Measurements from ENCODE around the gene MRPL28. TPM values are rescaled to one million over a fixed set of nuclear protein-coding genes. Genes with fewer than 3 reads are reported as not detected.
"Not testable (repeated sequence)": the region's sequence is repeated elsewhere in the genome, so short reads cannot be mapped to it uniquely, and the experiment has no call there.

MRPL28 gene
- total RNA-seq, 1 donor from 2014 or later, result 115 TPM

DNA sequence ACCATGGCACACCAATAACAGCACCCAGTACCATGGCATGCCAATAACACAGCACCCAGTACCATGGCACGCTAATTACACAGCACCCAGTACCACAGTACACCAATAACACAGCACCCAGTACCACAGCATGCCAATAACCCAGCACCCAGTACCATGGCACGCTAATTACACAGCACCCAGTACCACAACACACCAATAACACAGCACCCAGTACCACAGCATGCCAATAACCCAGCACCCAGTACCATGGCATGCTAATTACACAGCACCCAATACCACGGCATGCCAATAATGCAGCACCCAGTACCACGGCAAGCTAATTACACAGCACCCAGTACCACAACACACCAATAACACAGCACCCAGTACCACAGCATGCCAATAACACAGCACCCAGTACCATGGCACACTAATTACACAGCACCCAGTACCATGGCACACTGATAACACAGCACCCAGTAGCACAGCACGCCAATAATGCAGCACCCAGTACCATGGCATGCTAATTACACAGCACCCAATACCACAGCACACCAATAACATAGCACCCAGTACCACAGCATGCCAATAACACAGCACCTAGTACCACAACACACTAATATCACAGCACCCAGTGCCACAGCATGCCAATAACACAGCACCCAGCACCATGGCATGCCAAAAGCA lies 36.0 kb downstream of the MRPL28 start:
- H3K36me3 Mint-ChIP-seq (ENCODE audit: low read depth); DNase-seq (ENCODE audit: low spot score); H3K9me3 Mint-ChIP-seq; H3K27ac Mint-ChIP-seq; H3K4me3 Mint-ChIP-seq; intact Hi-C loops (cut with micrococcal nuclease); H3K27me3 Mint-ChIP-seq (ENCODE audit: insufficient read depth): not testable (repeated sequence)
- H3K4me1 Mint-ChIP-seq (ENCODE audit: low read depth), result peaks cover 18% of the 10 kb centered on the region

DNA sequence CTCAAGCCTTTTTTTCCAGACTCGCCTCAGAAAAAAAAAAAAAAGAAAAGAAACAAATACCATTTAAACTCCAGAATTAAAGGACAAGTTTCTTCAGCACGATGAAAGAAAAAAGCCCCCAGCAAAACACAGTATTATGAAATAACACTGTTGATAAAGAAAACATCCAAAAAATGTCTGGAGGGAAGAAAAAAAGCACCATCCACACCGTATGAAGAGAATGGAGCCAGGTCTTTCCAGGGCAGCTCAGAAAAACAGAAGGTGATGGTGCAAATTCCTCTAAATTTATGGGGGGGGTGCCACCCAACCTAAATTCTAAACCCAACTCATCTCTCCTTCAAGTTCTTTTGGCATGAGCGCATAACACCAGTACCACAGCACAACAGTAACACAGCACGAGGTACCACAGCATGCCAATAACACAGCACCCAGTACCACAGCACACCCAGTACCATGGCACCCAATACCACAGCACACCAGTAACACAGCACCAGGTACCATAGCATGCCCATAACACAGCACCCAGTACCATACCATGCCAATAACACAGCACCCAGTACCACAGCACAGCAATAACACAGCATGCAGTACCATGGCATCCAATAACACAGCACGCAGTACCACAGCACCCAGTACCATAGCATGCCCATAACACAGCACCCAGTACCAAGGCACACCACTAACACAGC lies 36.8 kb downstream of the MRPL28 start:
- Mint-ChIP-seq H3K27ac (no peak overlapping the region), H3K27me3 (ENCODE audit: insufficient read depth) (no peaks in the 10 kb centered on the region), H3K4me3 (no peak overlapping the region), H3K4me1 (ENCODE audit: low read depth) (peaks cover 18% of the 10 kb centered on the region), H3K9me3 (no peaks in the 10 kb centered on the region), H3K36me3 (ENCODE audit: low read depth) (no peaks in the 10 kb centered on the region)
- intact Hi-C loops (cut with micrococcal nuclease), result no loop called here
- DNase-seq (ENCODE audit: low spot score), result no peak

DNA sequence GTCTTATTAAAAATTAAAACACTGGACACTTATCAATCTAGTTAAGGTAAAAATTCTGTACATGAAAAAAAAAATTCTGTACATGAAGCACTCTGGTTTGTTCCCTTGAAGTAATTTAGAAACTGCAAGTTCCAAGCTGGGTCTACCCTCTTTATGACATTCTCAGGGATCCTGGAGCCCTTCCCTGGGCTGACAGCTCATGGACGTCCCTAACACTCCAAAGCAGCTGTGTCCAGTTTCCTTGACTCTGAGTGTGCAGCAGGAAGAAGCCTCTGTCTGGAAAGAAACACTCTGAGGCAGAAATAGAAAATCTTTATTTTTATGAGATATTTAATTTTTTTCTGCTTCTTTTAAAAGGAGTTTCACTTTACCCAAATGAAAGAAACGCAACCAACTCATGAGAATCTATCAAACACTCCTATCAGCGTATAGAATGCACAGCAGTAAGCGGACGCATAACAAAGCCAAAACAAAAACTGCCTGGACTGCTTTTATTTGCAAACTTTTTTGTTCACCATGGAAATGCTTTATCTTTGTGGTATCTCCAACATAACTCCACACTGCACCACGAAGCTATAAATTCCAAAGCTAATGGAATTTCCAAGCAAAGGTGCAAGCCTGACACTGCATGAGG lies 39.0 kb downstream of the MRPL28 start:
- DNase-seq (ENCODE audit: low spot score); H3K36me3 Mint-ChIP-seq (ENCODE audit: low read depth); H3K27ac Mint-ChIP-seq; H3K27me3 Mint-ChIP-seq (ENCODE audit: insufficient read depth); intact Hi-C loops (cut with micrococcal nuclease); H3K9me3 Mint-ChIP-seq; H3K4me3 Mint-ChIP-seq: not testable (repeated sequence)
- peaks cover 25% of the 10 kb centered on the region for H3K4me1 Mint-ChIP-seq (ENCODE audit: low read depth)

DNA sequence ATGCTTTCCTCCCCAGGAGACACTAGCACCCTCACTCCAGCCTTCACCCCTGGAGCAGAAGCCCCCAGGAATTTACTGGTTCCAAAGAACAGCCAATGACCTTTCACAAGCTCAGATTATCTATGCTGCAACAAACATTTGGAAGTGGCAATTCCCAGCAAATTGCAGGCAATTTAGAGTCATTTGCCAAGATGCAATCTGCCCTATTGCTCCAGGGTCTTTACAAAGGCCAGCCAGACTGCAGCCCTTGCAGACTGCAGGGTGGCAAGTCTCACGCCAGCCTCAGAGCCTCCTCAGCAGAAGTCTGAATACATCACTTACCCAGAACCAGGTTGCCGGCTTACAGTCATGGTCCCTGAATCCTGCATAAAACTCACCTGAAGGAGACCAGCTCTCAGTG lies 39.6 kb downstream of the MRPL28 start:
- Mint-ChIP-seq H3K4me3 (no peak overlapping the region), H3K4me1 (ENCODE audit: low read depth) (peaks cover 26% of the 10 kb centered on the region), H3K36me3 (ENCODE audit: low read depth) (no peaks in the 10 kb centered on the region), H3K27ac (no peak overlapping the region), H3K9me3 (no peaks in the 10 kb centered on the region), H3K27me3 (ENCODE audit: insufficient read depth) (no peaks in the 10 kb centered on the region)
- DNase-seq (ENCODE audit: low spot score), result no peak
- intact Hi-C loops (cut with micrococcal nuclease), result no loop called here

DNA sequence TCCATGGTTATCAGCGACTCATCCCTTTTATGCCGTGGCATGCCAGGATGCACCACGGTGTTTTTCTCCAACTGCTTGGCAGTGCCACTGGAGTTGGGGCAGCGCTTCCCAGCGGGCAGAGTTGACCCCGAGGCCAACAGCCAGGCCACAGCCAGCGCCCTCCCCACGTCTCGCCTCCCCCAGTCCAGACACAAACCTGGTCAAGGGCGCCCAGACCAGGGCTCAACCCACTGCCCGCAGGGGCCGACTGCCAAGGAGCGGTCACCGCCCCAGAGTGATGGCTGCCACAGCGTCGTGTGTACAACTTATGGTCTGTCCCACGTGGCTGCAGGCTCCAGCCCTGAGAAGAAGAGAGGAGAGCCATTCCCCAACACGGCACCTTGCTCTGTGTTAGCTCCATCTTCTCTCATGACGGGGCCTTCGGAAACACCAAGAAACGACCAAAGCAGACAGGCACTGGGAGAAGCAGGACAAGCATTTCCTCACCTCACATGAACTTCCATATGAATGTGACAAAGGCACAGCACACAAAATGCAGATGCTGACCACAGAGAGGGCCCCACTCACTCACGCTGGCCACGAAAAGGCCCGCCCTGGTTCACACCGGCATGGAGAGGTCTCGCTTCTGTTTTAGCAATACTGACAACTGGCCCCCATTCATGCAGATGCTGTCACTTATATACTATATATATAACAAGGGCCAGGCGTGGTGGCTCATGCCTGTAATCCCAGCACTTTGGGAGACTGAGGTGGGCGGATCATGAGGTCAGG lies 44.8 kb downstream of the MRPL28 start:
- Mint-ChIP-seq H3K4me3 (peak overlapping the region; percentile 56), H3K27me3 (ENCODE audit: insufficient read depth) (peaks cover 2% of the 10 kb centered on the region), H3K4me1 (ENCODE audit: low read depth) (peaks cover 34% of the 10 kb centered on the region), H3K36me3 (ENCODE audit: low read depth) (no peaks in the 10 kb centered on the region), H3K27ac (no peak overlapping the region), H3K9me3 (no peaks in the 10 kb centered on the region)
- intact Hi-C loops (cut with micrococcal nuclease), result no loop called here
- DNase-seq (ENCODE audit: low spot score), result no peak

DNA sequence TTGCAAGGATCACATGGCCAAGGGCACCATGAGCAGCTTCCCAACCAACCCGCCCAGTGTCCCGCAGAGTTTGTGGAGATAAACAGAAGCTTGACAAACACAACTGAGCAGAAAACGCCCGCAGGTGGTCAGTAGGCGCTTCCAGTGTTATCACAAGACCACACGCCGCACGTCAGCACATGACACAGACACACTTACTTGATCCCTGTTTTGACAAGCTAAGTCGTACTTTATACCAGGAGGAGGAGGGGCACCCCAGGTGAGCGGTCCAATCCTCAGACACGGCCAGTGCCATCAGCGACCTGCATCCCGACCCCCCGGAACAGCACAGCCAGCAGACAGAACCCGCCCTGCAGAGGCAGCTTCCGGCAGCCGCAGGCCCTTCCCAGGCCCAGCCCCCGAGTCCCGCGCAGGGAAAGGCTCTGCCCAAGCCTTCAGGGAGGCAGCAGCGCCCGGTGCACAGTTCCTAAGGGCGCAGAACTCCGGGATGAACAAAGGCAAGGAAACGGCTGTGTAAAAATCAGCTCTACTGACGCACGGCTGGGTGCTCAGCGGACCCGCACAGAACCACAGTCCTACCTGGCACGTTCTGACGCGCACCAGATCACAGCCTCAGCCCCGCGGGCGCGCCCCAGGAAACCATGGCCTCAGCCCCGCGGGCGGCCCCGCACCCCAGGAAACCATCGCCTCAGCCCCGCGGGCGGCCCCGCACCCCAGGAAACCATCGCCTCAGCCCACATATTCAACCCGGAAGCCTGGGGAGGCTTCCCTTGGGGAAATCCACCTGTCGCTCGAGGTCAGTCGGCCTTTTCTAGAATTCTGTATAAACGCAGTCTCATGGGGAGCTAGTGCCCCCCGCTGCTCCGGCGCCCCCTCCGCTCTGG lies 45.6 kb downstream of the MRPL28 start:
- Mint-ChIP-seq H3K27ac (no peak overlapping the region), H3K4me1 (ENCODE audit: low read depth) (peaks cover 36% of the 10 kb centered on the region), H3K9me3 (no peaks in the 10 kb centered on the region), H3K4me3 (peak overlapping the region; percentile 56), H3K27me3 (ENCODE audit: insufficient read depth) (peaks cover 2% of the 10 kb centered on the region), H3K36me3 (ENCODE audit: low read depth) (peaks cover 2% of the 10 kb centered on the region)
- DNase-seq (ENCODE audit: low spot score), result peak; percentile 62
- intact Hi-C loops (cut with micrococcal nuclease), result no loop called here

DNA sequence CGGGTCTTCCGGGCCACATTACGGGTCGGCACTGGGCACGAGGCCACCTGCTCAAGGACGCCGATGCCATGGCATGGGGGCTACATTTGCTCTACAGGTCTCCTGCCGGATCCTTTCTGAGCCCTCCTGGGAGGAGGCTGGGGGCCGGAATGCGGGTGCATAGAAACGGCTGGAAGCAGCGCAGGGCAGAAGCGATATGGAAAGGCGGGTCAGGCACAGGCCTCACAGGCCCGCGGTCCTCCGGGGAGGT lies 46.2 kb downstream of the MRPL28 start:
- H3K27ac Mint-ChIP-seq, result no peak overlapping the region
- no peak for DNase-seq (ENCODE audit: low spot score)
- no peaks in the 10 kb centered on the region for H3K9me3 Mint-ChIP-seq
- peaks cover 3% of the 10 kb centered on the region for H3K36me3 Mint-ChIP-seq (ENCODE audit: low read depth)
- peaks cover 38% of the 10 kb centered on the region for H3K4me1 Mint-ChIP-seq (ENCODE audit: low read depth)
- H3K27me3 Mint-ChIP-seq (ENCODE audit: insufficient read depth), result peaks cover 3% of the 10 kb centered on the region
- intact Hi-C loops (cut with micrococcal nuclease), result no loop called here
- no peak overlapping the region for H3K4me3 Mint-ChIP-seq

DNA sequence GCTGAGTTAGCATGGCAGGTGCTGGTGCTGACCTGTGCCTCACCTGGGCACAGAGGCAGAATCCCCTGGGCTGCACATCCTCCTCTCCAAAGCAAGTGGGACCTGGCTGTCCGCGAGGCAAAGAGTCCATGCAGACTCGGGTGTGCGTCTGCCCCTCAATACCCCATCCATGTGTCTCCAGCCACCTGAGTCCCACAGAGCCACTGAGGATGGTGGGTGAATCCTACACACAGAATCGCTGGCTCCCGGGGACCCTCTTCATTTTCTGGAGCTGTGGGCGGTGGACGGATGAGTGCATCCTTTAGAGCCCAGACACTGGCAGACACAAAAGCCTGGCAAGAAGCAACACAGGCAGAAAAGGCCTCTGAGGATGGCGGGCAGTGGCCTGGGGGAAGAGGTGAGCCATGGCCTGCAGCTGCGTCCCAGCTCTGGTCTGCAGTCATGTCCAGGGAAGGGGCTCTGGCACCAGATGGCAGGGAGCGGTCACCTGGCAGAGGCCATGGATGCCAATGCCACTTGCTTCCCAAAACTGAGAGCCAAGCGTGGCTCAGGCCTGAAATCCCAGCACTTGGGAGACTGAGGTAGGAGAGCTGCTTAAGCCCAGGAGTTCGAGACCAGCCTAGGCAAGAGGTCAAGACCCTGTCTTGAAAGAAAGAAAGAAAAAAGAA lies 47.7 kb downstream of the MRPL28 start:
- H3K27me3 Mint-ChIP-seq (ENCODE audit: insufficient read depth), result peaks cover 4% of the 10 kb centered on the region
- DNase-seq (ENCODE audit: low spot score), result no peak
- no peaks in the 10 kb centered on the region for H3K9me3 Mint-ChIP-seq
- intact Hi-C loops (cut with micrococcal nuclease), result no loop called here
- peaks cover 8% of the 10 kb centered on the region for H3K36me3 Mint-ChIP-seq (ENCODE audit: low read depth)
- H3K4me3 Mint-ChIP-seq, result no peak overlapping the region
- H3K4me1 Mint-ChIP-seq (ENCODE audit: low read depth), result peaks cover 40% of the 10 kb centered on the region
- H3K27ac Mint-ChIP-seq, result no peak overlapping the region

DNA sequence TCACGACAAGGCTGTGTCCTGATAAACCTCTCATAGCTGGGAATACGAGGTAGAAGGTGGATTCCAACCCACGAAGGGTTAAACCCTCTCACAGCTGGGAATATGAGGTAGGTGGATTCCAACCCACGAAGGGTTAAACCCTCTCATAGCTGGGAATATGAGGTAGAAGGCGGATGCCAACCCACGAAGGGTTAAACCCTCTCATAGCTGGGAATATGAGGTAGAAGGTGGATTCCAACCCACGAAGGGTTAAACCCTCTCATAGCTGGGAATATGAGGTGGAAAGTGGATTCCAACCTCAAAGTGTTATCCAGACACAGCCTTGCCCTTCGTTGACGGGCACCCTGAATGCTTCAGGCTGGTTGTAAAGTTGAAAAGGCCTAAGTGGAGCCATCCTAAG lies 48.8 kb downstream of the MRPL28 start:
- H3K9me3 Mint-ChIP-seq, result no peaks in the 10 kb centered on the region
- DNase-seq (ENCODE audit: low spot score), result no peak
- H3K27ac Mint-ChIP-seq, result no peak overlapping the region
- peaks cover 36% of the 10 kb centered on the region for H3K4me1 Mint-ChIP-seq (ENCODE audit: low read depth)
- peaks cover 4% of the 10 kb centered on the region for H3K27me3 Mint-ChIP-seq (ENCODE audit: insufficient read depth)
- H3K4me3 Mint-ChIP-seq, result no peak overlapping the region
- intact Hi-C loops (cut with micrococcal nuclease), result no loop called here
- H3K36me3 Mint-ChIP-seq (ENCODE audit: low read depth), result peaks cover 9% of the 10 kb centered on the region

DNA sequence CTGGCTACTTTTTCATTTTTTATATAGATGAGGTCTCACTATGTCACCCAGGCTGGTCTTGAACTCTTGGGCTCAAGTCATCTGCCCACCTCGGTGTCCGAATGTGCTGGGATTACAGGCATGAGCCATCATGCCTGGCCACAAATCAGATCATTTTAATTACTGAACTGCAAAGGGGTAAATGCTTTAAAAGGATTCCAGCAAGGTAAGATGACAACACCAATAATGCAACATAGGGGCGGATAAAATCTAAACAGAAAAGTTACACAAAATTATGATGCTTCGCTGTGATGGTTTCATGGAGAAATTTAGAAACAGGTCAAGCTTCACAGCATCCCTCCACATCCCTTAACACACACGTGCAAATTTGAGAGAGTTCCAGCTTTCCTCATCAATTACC lies 50.1 kb downstream of the MRPL28 start:
- peaks cover 9% of the 10 kb centered on the region for H3K36me3 Mint-ChIP-seq (ENCODE audit: low read depth)
- peaks cover 30% of the 10 kb centered on the region for H3K4me1 Mint-ChIP-seq (ENCODE audit: low read depth)
- no peak overlapping the region for H3K4me3 Mint-ChIP-seq
- intact Hi-C loops (cut with micrococcal nuclease), result no loop called here
- DNase-seq (ENCODE audit: low spot score), result no peak
- H3K27me3 Mint-ChIP-seq (ENCODE audit: insufficient read depth), result peaks cover 4% of the 10 kb centered on the region
- H3K9me3 Mint-ChIP-seq, result no peaks in the 10 kb centered on the region
- H3K27ac Mint-ChIP-seq, result no peak overlapping the region

DNA sequence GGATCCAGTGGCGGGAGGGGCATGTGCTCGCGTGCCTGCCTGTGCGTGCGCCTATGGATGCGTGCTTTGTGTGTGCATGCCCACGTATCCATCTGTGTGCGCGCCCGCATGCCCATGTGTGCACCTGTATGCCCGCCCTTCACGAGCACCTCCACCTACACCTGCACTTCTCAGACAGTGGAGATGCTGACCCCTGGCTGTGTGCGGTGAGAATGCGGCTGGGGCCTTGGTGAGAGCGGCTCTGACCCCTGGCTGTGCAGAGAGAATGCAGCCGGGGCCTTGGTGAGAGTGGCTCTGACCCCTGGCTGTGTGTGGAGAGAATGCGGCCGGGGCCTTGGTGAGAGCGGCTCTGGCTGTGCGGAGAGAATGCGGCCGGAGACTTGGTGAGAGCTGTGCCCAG lies 51.7 kb downstream of the MRPL28 start:
- intact Hi-C loops (cut with micrococcal nuclease), result no loop called here
- DNase-seq (ENCODE audit: low spot score), result no peak
- no peak overlapping the region for H3K27ac Mint-ChIP-seq
- H3K9me3 Mint-ChIP-seq, result no peaks in the 10 kb centered on the region
- H3K27me3 Mint-ChIP-seq (ENCODE audit: insufficient read depth), result peaks cover 4% of the 10 kb centered on the region
- H3K36me3 Mint-ChIP-seq (ENCODE audit: low read depth), result peaks cover 11% of the 10 kb centered on the region
- H3K4me1 Mint-ChIP-seq (ENCODE audit: low read depth), result peaks cover 15% of the 10 kb centered on the region
- no peak overlapping the region for H3K4me3 Mint-ChIP-seq

DNA sequence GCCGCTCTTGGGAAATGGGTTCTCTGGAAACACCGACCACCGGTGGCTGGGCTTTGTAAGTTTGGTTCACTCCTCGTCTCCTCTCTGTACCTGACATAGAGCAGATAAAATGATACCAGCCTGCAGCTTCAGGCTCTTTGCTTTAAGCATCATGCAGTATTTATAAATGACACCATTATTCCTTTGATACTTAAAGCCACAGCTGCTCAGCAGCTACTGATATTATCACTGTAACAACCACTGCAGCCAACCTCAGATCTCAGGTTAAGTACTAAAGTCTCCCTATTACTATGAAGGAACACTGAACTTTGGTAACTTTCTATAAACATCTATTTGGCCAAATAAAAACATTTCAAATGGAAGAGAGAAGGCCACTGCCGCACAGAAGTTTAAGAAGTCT lies 52.8 kb downstream of the MRPL28 start:
- H3K27ac Mint-ChIP-seq, result no peak overlapping the region
- peaks cover 13% of the 10 kb centered on the region for H3K4me1 Mint-ChIP-seq (ENCODE audit: low read depth)
- no peak for DNase-seq (ENCODE audit: low spot score)
- no peaks in the 10 kb centered on the region for H3K9me3 Mint-ChIP-seq
- H3K27me3 Mint-ChIP-seq (ENCODE audit: insufficient read depth), result peaks cover 4% of the 10 kb centered on the region
- H3K4me3 Mint-ChIP-seq, result no peak overlapping the region
- peaks cover 11% of the 10 kb centered on the region for H3K36me3 Mint-ChIP-seq (ENCODE audit: low read depth)
- intact Hi-C loops (cut with micrococcal nuclease), result no loop called here

Data from activated T-helper 1 cell treated with anti-CD3 and anti-CD28 coated beads, Interleukin-12 subunit alpha, Interleukin-12 subunit beta, Interleukin-2, Interleukin-4 antibody, amounts not matched to agents 30 ng/mL and 10 ng/mL and 1 ng/mL, durations not matched to agents 14 hours and 24 hours and 36 hours (primary cell).